HCT116 (cell line): ENCODE results near the gene PLEK2. TPM values are rescaled to one million over a fixed set of nuclear protein-coding genes. Genes with fewer than 3 reads are reported as not detected.

Source experiments
- ATAC-seq: fragments of 200-7000 bp; cut with Tn5 transposase; 2 replicates; pipeline ENCODE4 v1.9.1; 2020; ENCODE audit warnings: mild to moderate bottlenecking, moderate library complexity
- BruUV-seq: library from RNA; stranded (reverse); fragments of 400-500 nt; replicated peaks from 2 replicates; lab custom pipeline; 2021; lab: Mats Ljungman, UMichigan
- CTCF ChIA-PET: fragments of 300-600 bp; sonication (Branson Sonifier 250); formaldehyde crosslinking; loops from one replicate; lab custom pipeline; 2021; ENCODE audit warnings: antibody characterized with exemption; lab: Charles Lee
- POLR2A ChIA-PET: fragments of 300-600, 350-600 bp; sonication (Branson Sonifier 250); formaldehyde crosslinking; loops from one replicate; lab custom pipeline; 2021; ENCODE audit warnings: antibody characterized with exemption; lab: Charles Lee
- RAD21 ChIA-PET, 2 experiments: fragments of 300-600 bp; sonication (Branson Sonifier 250); formaldehyde crosslinking; loops; one replicate each; lab custom pipeline; 2023; ENCODE audit warnings: low total read pairs in 2 of 2; ENCODE audit not compliant: uncharacterized antibody in 2 of 2, unreplicated experiment in 2 of 2, low non-redundant PET in 1 of 2; lab: Charles Lee
- DNase-seq: peaks from one replicate; pipeline ENCODE4 v3.0.0-alpha.2; 2010; ENCODE audit warnings: low read depth, low spot score
- H2AFZ ChIP-seq: fragments of 200-600 bp; shearing (Covaris generic), sonication (generic); 2 replicates; pipeline ENCODE4 v1.6.1; 2017; ENCODE audit warnings: low read depth, mixed run types, mixed read lengths, antibody characterized with exemption, low read length; ENCODE audit not compliant: poor library complexity, severe bottlenecking
- H3K27ac ChIP-seq: 2 replicates; pipeline ENCODE4 v1.5.1; 2012; ENCODE audit warnings: low read depth, low read length
- H3K27me3 ChIP-seq: fragments of 200-600 bp; sonication (generic); 2 replicates; pipeline ENCODE4 v1.6.1; 2016; ENCODE audit warnings: mixed run types, low read length, mixed read lengths; ENCODE audit not compliant: insufficient read depth
- H3K36me3 ChIP-seq, 2 experiments: fragments of 200-500 bp in 1 of 2; fragments of 200-600 bp in 1 of 2; sonication (Bioruptor generic) in 1 of 2; sonication (generic) in 1 of 2; 2 replicates each; pipeline versions ENCODE4 v1.5.1 to v1.6.1; 2014 to 2016; ENCODE audit warnings: low read length in 2 of 2, inconsistent platforms in 1 of 2, mixed read lengths in 1 of 2, mixed run types in 1 of 2; ENCODE audit not compliant: insufficient read depth in 2 of 2, control insufficient read depth in 1 of 2
- H3K4me1 ChIP-seq, 2 experiments: fragments of 200-600 bp in 1 of 2; sonication (generic) in 1 of 2; 2 replicates each; pipeline versions ENCODE4 v1.5.1 to v1.6.1; 2012 to 2017; ENCODE audit warnings: low read length in 2 of 2, inconsistent platforms in 1 of 2, mild to moderate bottlenecking in 1 of 2, mixed read lengths in 1 of 2, mixed run types in 1 of 2, moderate library complexity in 1 of 2; ENCODE audit not compliant: insufficient read depth in 2 of 2, control insufficient read depth in 1 of 2
- H3K4me2 ChIP-seq: fragments of 200-600 bp; sonication (generic); 2 replicates; pipeline ENCODE4 v1.6.1; 2017; ENCODE audit warnings: mixed run types, low read length, mixed read lengths
- H3K4me3 ChIP-seq, 2 experiments: fragments of 200-600 bp in 1 of 2; sonication (generic) in 1 of 2; replicated peaks in 1 of 2; 2 replicates each; pipeline ENCODE4 v1.5.1; 2011 to 2016; ENCODE audit warnings: low read length in 2 of 2, control low read depth in 1 of 2, low read depth in 1 of 2, mild to moderate bottlenecking in 1 of 2, mixed read lengths in 1 of 2, mixed run types in 1 of 2
- H3K79me2 ChIP-seq: fragments of 200-600 bp; sonication (generic); 2 replicates; pipeline ENCODE4 v1.6.1; 2017; ENCODE audit warnings: mild to moderate bottlenecking, mixed run types, low read length, moderate library complexity, mixed read lengths; ENCODE audit not compliant: insufficient read depth
- H3K9ac ChIP-seq: fragments of 200-600 bp; sonication (generic); 2 replicates; pipeline ENCODE4 v1.6.1; 2016; ENCODE audit warnings: low read length, mixed read lengths
- H3K9me2 ChIP-seq: fragments of 200-600 bp; sonication (generic), shearing (Covaris generic); 2 replicates; pipeline ENCODE4 v1.6.1; 2017; ENCODE audit warnings: mixed run types, mild to moderate bottlenecking, moderate library complexity; ENCODE audit not compliant: insufficient read depth
- H3K9me3 ChIP-seq, 2 experiments: fragments of 200-500 bp in 1 of 2; fragments of 200-600 bp in 1 of 2; sonication (Bioruptor generic) in 1 of 2; sonication (generic) in 1 of 2; 2 replicates each; pipeline ENCODE4 v1.6.1; 2014 to 2017; ENCODE audit warnings: low read length in 2 of 2, mixed read lengths in 2 of 2, inconsistent platforms in 1 of 2, low read depth in 1 of 2, mild to moderate bottlenecking in 1 of 2, mixed run types in 1 of 2, moderate library complexity in 1 of 2; ENCODE audit not compliant: control insufficient read depth in 1 of 2, insufficient read depth in 1 of 2
- H4K20me1 ChIP-seq: fragments of 200-600 bp; sonication (generic), shearing (Covaris generic); 2 replicates; pipeline ENCODE4 v1.6.1; 2017; ENCODE audit warnings: mixed run types, mild to moderate bottlenecking, moderate library complexity; ENCODE audit not compliant: insufficient read depth
- CBX3 ChIP-seq: IDR thresholded peaks from 2 replicates; pipeline ENCODE4 v1.6.1; 2012; ENCODE audit warnings: low read depth
- CEBPB ChIP-seq: IDR thresholded peaks from 2 replicates; pipeline ENCODE4 v1.6.1; 2012; ENCODE audit warnings: low read depth
- EZH2 ChIP-seq: fragments of 200-600 bp; sonication (generic); IDR thresholded peaks from 2 replicates; pipeline ENCODE4 v1.6.1; 2017; ENCODE audit warnings: antibody characterized with exemption, mixed run types
- FOSL1 ChIP-seq: IDR thresholded peaks from 2 replicates; pipeline ENCODE4 v1.6.1; 2012; ENCODE audit warnings: low read depth
- POLR2A ChIP-seq: IDR thresholded peaks from 2 replicates; pipeline ENCODE4 v1.7.0; 2011; ENCODE audit warnings: borderline replicate concordance; ENCODE audit not compliant: insufficient read depth, insufficient read length; ENCODE audit errors: extremely low read depth
- POLR2AphosphoS5 ChIP-seq: IDR thresholded peaks from 2 replicates; pipeline ENCODE4 v1.6.1; 2011; ENCODE audit warnings: mild to moderate bottlenecking, low read depth, low read length, moderate library complexity
- REST ChIP-seq: IDR thresholded peaks from 2 replicates; pipeline ENCODE4 v1.6.1; 2012; ENCODE audit warnings: low read depth
- SIN3A ChIP-seq: IDR thresholded peaks from 2 replicates; pipeline ENCODE4 v1.6.1; 2012; ENCODE audit warnings: low read depth
- YY1 ChIP-seq: IDR thresholded peaks from 2 replicates; pipeline ENCODE4 v1.6.1; 2011; ENCODE audit warnings: low read length, low read depth, moderate library complexity, mild to moderate bottlenecking; ENCODE audit not compliant: insufficient replicate concordance; ENCODE audit errors: extremely low read depth
- ZBTB33 ChIP-seq: IDR thresholded peaks from 2 replicates; pipeline ENCODE4 v1.6.1; 2011; ENCODE audit warnings: mild to moderate bottlenecking, low read length, moderate library complexity; ENCODE audit not compliant: insufficient replicate concordance; ENCODE audit errors: extremely low read depth
- ZFX ChIP-seq: fragments of 450-650 bp; IDR thresholded peaks from 2 replicates; pipeline ENCODE4 v1.6.1; 2017
- ZNF274 ChIP-seq: fragments of 200-500 bp; sonication (Bioruptor generic); IDR thresholded peaks from 2 replicates; pipeline ENCODE4 v1.6.1; 2014; ENCODE audit warnings: mild to moderate bottlenecking, low read depth, low read length, inconsistent platforms
- intact Hi-C: fragments of 100-400 bp; cut with micrococcal nuclease; formaldehyde crosslinking; loops from 2 replicates; pipeline ENCODE4 v1.10.0; 2022
- total RNA-seq: library from RNA; stranded (reverse); gene quantifications from one replicate; pipeline ENCODE4 v1.2.1, GENCODE V29; 2021; ENCODE audit not compliant: unreplicated experiment
- TF ChIP-seq, protein P1 (sequence below), 3 experiments: fragments of 200-600 bp in 1 of 3; sonication (generic) in 1 of 3; IDR thresholded peaks in 2 of 3; conservative IDR thresholded peaks in 1 of 3; 2 replicates each; pipeline ENCODE4 v1.5.1; 2012 to 2017; ENCODE audit warnings: low read depth in 2 of 3, low read length in 2 of 3, antibody characterized with exemption in 1 of 3, borderline replicate concordance in 1 of 3, control low read depth in 1 of 3, mild to moderate bottlenecking in 1 of 3, mixed read lengths in 1 of 3, mixed run types in 1 of 3, moderate library complexity in 1 of 3; ENCODE audit not compliant: insufficient read depth in 1 of 3

PLEK2 gene
- total RNA-seq, 1 experiment from 2014 or later, result 67.6 TPM

GRCh38 chr14:67461341-67461985 lies 49.5 kb upstream of the PLEK2 start:
- Histone ChIP-seq H3K4me2 (no peak overlapping the region), H3K9ac (no peak overlapping the region), H3K36me3 (no peaks in the 10 kb centered on the region), H3K4me3 (no peak overlapping the region), H3K4me1 (no peaks in the 10 kb centered on the region), H3K9me3 (no peaks in the 10 kb centered on the region), H3K27me3 (peaks cover 5% of the 10 kb centered on the region; the same call in 1 of the 2 replicates), H3K9me2 (no peaks in the 10 kb centered on the region), H3K79me2 (no peaks in the 10 kb centered on the region), H4K20me1 (no peaks in the 10 kb centered on the region), H3K27ac (no peak overlapping the region), H2AFZ (no peak overlapping the region)
- ChIA-PET CTCF (interaction anchor here (1.8 kb wide), 1 partner anchor 110 kb away, joined by 4 read pairs; no protein-coding TSS in a partner anchor), RAD21 (no interaction called here), POLR2A (no interaction called here)
- no TSS peak for BruUV-seq
- ATAC-seq (no peak), DNase-seq (no peak)
- TF ChIP-seq YY1 (no peak), ZBTB33 (no peak), ZNF274 (no peak), FOSL1 (no peak), CBX3 (no peak), ZFX (no peak), EZH2 (no peak), SIN3A (no peak), POLR2AphosphoS5 (no peak), POLR2A (no peak), REST (no peak), CEBPB (no peak)
- TF ChIP-seq, protein P1, sequence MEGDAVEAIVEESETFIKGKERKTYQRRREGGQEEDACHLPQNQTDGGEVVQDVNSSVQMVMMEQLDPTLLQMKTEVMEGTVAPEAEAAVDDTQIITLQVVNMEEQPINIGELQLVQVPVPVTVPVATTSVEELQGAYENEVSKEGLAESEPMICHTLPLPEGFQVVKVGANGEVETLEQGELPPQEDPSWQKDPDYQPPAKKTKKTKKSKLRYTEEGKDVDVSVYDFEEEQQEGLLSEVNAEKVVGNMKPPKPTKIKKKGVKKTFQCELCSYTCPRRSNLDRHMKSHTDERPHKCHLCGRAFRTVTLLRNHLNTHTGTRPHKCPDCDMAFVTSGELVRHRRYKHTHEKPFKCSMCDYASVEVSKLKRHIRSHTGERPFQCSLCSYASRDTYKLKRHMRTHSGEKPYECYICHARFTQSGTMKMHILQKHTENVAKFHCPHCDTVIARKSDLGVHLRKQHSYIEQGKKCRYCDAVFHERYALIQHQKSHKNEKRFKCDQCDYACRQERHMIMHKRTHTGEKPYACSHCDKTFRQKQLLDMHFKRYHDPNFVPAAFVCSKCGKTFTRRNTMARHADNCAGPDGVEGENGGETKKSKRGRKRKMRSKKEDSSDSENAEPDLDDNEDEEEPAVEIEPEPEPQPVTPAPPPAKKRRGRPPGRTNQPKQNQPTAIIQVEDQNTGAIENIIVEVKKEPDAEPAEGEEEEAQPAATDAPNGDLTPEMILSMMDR (IDR thresholded peaks at IDR 0.05 in 2 of 3, conservative IDR thresholded peaks at IDR 0.05 in 1 of 3; ENCODE audit: borderline replicate concordance in 1 of 3, insufficient read depth in 1 of 3, low read depth in 2 of 3, low read length in 2 of 3), result no peak
- intact Hi-C loops, result no loop called here
